HG02588 (cell line): ENCODE measurements around the gene PRR35.

Source experiments
- ATAC-seq: cut with Tn5 transposase; IDR thresholded peaks from one replicate; pipeline ENCODE4 v1.9.1; 2021; ENCODE audit warnings: mild to moderate bottlenecking, moderate library complexity; ENCODE audit not compliant: unreplicated experiment

PRR35 gene

DNA sequence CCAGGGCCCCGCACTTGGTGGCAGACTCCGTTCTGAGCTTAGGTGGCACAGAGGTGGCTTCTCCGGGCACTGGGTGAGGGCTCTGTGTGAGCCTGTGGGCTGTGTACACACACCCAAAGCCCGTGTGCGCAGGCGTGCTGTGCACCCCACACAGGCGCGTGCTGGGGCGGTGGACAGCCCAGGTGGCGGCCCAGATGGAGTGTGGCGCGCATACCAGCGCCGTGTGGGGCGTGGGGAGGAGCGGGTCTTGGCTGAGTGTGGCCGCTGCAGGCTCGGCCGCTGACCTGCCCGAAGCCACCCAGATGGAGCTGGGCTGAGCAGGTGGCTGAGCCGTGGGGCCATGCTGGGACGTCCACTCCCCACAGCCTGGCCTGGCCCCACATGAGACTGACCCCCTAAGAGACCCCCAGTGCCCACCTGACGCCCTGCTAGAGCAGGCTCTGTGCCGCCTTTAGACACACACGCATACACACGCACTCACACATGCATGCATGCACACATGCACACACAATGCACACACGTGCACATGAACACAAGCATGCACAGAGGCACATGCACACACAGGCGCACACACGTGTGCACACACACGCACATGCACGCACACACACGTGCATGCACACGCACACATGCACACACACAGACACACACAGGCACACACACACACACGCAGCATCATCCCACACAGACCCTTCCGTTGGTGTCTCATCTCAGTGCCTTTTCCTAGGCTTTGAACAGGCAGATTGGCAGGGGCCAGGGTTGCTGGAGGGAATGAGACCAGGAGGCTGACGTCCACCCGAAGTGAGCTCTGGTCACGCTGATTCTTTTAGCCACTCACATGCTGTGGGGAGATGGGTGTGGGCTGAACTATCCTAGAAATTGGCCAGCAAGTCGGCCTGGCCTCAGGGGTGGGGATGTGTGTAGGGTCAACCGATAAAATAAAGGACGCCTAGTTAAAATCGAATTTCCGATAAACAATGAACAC lies 2.1 kb downstream of the PRR35 start:
- ATAC-seq = no peak

DNA sequence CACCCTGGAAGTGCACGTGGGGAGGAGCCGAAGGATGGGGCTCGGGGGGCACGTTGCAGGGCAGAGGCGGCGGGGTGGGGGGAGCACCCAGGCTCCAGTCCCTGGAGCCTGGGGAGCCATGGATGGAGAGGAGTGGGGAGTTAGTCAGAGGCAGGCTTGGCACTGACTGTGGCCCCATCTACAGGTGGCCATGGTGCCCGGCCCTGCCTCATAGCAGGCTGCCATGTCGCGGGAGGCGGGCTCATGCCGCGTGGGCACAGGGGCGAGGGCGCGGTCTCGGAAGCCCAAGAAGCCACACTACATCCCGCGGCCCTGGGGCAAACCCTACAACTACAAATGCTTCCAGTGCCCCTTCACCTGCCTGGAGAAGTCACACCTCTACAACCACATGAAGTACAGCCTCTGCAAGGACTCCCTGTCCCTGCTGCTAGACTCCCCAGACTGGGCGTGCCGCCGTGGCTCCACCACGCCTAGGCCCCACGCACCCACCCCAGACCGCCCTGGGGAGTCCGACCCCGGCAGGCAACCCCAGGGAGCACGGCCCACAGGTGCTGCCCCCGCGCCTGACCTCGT lies 3.0 kb downstream of the PRR35 start:
- ATAC-seq = no peak

DNA sequence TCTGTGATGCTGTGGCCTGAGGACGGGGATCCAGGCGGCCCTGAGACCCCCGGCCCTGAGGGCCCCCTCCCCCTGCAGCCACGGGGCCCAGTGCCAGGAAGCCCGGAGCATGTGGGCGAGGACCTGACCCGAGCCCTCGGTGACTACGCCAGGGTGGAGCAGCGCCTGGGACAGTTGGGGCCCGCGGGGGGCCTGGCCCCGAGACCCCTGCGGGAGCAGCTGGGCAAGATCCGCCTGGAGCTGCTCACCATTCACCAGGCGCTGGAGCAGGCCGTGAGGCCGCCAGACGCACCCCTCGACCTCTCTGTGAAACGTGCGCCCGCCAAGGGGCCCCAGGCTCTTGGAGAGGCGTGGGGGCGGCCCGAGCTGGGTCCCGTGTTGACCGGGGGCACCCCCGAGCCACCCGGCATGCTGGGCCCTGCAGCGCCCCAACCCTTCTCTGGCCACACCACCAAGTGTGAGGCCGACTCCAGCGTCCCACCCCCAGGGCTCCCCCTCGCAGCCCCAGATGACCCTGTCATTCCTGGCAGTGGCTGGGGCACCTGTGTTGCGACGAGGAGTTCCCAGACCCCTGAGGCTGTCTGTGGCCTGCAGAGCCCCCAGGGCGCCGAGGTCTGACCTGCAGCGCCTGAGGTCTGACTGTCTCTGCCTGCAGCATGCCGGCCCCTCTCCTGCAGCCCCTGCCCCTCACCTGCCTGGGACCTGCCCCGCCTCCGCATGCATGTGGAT lies 4.7 kb downstream of the PRR35 start:
- ATAC-seq = no peak

DNA sequence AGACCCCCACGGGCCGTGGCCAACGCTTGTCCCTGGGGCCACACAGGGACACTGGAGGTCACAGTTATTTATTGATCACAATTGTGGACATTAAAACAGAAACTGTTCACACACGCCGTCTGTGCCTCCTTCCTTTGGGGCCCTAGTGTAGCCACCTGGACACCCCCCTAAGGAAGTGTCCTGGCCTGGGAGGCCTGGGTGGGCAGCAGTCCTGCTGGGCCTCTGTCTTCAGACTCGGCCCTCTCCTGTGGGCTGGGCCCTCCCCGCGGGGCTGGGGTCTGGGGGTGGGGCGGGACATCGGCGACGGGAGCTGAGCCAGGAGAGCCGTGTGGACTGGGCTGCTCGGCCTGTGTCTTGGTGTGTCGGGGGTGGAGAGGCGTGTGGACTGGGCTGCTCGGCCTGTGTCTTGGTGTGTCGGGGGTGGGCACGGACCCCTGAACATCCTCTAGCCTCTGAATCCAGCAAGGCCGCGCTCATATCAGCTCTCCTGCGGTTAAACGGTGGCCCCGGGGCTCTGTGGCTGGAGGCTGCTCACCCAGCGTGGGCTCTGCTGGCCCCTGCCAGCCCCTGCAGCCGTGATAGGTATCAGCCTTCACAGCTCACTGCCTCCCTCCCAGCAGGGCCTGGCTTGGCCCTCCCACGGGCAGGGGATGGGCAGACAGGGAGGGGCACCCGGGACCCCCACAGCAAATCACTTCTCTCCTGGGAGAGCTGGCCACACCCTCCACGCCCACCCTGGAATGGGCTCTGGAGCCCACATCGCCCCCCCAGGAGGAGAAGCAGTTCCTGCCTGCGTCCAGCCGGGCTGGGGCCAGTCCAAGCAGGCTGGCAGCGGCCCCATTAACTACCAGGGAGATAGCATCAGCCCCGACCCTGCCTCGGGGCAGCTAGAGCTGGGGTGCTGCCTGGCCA lies 5.5 kb downstream of the PRR35 start:
- no peak for ATAC-seq

DNA sequence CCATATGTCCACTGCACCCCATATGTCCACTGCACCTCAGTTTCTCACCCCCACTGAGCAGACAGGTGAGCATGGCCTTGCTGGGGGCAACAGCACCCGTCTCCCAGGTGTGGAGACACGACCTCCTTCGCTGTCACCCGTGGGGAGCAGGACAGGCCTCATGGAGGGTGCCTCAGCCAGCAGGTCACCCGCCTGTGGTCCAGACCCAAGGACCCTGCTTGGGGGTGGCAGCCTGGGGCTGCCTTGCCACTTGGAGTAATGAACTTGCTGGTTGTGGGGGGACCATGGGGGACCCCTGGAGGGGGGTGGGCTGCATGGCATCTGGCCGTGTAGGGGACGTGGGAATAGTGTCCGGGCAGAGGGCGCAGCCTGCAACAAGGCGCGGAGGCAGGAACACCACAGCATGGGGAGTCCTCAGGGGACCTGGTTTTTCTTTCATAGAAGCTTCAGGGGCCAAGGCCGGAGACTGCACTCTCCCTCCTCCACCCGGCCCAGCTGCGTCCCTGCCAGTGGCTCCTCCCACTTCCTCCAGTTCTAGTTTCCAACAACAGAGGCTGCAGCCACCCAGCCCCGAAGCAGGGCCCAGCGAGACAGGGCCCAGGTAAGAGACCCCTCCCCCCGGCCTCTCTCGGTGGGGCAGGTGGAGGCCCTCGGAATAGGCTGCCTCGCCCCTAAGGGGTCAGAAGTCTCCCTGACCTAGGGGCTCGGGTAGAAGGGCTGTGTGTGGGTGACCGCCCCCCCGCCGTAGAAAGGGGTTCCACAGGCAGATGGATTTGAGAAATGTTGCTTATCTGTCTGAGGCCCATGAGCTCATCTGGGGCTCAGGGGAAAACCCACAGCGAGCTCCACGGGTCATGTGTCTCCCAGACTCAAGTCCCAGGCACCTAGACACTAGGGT lies 6.5 kb downstream of the PRR35 start, which contains the start of gene NHLRC4:
Gene NHLRC4, plus strand, starts transcription at position 531 of the 898 bp plus-strand sequence. CDS start 1,043 bp downstream, outside the sequence.
- ATAC-seq = peak; percentile 39

DNA sequence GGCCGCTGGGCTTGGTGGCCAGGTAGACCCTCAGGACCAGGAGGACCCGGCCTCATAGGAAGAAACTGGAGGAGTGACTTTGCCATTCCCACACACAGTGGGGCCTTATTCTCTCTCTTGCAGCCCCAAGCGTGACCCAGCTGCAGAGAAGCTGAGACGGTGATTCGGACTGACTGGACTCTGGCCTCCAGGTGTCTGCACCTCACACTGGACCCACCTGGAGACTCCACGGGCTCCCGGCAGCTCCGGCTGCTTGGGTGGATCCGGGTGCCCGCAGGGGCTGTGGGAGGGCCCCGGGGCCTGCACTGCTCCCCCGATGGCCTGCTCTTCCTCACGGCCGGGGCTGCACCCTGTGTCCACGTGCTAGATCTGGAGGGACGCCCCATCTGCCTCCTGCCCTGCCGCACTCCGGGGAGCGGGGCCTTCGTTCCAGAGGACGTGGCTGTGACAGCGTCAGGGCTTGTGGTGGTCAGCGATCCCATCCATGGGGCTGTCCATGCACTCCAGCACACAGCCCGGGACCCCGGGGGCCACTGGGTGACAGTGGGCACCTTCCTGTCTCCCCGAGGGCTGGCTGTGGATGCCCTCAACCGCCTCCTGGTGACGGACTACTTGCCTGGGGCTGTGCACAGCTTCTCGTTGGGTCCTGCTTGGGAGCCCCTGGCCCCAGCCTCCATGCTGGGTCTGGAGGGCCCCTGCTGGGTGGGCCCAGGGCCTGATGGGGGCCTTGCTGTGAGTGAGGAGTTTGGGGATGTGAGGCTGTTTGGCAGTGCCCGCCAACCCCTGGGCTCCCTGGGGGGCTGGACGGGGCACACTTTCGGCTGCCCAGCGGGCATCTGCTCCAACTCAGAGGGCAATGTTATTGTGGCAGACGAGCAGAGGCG lies 7.4 kb downstream of the PRR35 start:
- no peak for ATAC-seq

DNA sequence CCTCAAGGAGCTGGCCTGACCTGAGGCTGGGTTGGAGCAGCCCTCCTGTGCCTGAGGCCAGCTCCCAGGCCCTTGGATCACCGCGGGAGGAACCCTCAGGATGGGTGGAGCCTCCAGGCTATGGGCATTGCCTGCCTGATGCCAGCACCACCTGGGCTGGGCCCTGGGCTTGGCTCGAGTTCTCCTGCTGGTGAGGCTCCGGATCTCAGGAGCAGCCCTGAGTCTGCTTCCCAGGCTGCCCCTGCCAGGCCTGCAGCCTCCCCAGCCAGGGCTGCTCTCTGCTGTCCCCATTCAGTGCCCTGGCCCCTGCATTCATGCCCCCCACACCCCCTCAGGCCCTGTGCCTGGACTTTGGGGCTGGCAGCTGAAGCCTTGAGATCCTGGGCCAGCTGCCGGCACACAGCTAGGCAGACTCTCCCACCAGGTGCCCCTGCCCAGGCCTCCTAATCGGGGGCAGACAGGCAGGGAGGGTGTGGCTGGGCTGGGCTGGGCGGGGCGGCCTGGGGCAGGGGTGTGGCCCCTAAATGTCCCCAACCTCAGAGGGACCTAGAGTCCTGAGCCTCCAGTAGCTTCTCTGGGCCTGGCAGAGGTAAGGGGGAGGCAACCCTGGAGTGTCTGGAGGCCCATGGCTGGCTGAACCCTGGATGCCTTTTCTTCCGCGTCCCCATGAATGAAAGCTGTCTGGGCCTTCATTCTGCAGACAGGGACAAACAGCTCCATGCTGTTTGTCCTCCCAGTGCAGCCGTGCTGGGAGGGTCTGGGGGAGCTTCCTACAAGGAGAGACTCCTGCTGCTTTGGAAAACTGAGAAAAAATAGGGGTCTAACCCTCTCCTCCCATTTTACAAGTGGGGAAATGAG lies 8.4 kb downstream of the PRR35 start:
- ATAC-seq = no peak

DNA sequence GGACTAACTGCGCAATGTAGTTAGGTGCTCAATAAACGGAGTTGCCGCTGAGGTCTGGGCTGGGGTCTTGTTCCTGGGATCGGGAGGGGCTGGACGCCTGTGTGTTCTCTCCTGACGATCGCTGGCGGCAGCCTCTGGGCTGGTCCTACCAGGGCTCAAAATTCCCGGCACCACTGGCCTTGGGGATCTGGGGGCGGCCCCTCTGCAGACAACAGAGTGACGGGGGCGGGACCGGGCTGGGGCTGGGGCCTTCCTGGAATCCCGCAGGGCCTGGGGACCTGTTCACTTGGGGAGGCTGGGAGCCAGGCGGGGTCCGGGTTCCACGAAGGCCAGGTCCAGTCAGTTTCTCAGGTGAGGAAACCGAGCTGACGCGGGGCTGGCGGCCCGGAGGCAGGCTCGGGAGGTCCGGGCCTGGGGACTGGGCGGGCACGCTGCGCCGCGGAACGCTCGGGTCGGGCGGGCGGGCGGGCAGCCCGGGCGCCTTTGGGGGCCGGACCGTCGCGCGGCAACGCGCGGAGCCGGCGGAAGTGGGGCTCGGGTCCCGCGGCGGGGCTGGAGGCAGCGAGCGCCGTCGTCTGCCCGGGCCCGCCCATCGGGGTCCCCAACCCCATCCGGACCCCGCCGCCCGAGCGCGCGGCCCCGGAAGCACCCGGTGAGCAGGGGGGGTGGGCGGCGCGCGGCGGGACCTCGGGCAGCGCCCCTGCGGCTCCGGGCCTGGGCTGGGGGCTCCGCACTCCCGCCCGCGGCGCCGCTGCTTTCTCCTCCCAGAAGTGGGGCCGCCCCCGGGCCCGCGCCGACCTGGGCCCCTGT lies 9.5 kb downstream of the PRR35 start, which contains the start of gene PIGQ:
Gene PIGQ, plus strand, starts transcription at position 524 of the 810 bp plus-strand sequence. CDS start 4,107 bp downstream, outside the sequence.
- no peak for ATAC-seq

DNA sequence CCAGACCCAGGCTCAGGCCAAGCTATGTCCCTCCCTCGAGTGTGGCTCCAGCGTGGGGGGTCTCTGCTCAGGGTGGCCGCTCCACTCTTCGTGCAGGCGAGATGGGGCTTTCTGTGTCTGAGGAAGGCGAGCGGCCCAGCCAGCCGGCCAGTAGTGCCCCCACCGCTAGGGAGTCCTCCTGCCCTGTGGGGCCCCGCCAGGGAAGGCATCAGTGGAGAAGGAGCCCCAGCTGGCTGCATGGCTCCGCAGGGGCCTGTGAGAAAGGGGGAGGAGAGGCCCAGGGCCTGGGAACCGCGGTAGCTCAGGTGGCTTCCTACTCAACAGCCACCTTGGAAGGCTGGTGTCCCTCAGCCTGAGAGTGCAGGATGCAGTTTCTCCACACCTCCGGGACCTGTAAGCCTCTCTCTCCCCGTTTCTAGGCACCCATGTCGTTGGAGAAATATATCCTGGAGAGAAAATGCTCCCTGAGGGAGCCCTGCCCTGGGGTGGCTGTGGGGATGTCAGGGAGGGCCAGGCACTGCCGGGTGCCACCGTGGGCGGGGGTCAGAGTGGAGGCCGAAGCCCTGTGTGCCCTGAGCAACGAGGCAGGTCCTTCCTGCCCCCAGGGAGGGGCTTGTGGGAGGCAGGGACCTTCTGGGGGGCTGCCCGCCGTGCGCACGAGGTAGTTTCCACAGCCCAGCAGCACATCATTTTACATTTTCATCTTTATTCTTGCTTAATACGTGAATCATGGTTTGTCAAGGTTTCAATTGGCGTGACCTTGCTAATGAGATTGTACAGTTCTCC lies 12.9 kb downstream of the PRR35 start:
- ATAC-seq = no peak

DNA sequence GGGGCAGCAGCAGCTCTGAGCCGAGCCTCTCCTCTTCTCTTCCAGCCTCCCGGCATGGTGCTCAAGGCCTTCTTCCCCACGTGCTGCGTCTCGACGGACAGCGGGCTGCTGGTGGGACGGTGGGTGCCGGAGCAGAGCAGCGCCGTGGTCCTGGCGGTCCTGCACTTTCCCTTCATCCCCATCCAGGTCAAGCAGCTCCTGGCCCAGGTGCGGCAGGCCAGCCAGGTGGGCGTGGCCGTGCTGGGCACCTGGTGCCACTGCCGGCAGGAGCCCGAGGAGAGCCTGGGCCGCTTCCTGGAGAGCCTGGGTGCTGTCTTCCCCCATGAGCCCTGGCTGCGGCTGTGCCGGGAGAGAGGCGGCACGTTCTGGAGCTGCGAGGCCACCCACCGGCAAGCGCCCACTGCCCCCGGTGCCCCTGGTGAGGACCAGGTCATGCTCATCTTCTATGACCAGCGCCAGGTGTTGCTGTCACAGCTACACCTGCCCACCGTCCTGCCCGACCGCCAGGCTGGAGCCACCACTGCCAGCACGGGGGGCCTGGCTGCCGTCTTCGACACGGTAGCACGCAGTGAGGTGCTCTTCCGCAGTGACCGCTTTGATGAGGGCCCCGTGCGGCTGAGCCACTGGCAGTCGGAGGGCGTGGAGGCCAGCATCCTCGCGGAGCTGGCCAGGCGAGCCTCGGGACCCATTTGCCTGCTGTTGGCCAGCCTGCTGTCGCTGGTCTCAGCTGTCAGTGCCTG lies 14.0 kb downstream of the PRR35 start:
- no peak for ATAC-seq

DNA sequence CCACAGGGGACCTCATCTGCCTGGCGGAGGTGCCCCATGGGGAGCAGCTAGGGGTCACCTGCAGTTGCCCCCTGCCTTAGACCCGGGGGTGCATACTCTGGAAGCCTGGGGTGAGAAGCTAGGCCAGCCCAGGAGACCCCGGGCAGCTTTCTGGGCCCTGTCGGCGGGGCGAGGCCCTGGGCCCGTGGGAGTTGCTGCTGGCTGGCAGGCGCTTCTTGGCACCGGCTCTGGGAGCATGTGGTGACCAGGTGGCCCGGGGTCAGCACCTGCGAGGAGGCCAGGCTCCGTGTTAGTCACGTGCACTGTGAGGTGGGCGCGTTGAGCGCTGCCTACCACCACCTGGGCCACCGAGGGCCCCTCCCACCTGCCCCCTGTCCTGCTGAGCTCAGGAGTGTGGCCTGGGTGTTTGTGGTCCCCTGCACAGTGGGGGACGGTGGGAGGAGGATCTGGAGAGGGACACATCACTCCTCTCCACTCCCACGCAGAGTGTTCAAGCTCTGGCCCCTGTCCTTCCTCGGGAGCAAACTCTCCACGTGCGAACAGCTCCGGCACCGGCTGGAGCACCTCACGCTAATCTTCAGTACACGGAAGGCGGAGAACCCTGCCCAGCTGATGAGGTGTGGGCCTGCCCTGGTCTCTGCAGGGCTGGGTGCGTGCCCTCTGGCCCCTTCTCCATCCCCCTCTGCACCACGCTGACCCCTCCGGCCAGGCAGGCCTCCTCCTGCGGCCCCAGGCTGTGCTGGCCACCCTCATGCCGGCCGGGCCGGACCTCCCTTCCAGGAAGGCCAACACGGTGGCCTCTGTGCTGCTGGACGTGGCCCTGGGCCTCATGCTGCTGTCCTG lies 15.4 kb downstream of the PRR35 start:
- ATAC-seq = no peak

DNA sequence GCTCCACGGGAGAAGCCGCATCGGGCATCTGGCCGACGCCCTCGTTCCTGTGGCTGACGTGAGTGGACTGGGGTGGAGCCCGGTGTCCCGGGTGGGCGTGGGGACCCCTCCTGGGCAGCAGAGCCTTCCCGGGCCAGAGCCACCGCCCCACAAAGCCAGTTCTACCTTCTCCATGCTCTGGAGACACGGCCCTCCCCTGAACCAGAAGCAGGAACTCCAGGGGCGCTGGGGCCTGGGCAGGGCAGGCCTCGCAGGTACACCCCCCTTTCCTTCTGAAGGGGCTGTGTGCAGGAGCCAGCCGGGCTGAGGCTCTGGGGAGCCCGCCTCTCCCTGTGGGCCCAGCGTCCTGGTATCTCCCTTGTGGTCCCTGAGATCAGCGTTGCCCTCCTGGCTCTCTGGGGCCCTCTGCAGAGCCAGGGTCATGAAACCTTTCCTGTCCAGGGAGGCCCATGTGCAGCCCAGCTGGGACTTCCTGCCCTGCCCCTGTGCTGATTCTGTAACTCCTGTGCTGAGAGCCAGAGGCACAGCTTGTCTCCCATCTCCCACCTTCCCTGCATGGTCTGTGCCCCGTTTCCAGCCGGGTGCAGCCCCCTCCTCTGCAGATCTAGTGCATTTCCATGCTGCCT lies 16.1 kb downstream of the PRR35 start:
- ATAC-seq = no peak

DNA sequence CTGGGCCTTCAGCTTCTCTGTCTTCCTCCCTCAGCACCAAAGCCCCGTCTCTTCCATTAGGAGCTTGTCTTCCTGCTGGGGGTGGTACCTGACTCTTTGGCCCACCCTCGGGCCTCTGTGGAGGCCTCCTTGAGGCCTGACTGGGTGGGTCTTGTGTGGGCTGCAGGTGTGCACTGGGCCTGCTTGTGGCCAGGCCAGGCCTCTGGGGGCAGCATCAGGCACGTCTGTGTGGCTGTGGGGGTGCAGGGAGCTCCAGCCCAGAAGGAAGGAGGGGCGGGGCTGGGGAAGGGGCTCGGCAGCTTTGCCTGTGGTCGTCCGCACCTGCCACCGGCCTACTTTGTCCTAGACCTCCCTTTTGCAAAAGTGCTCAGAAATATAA lies 16.6 kb downstream of the PRR35 start:
- no peak for ATAC-seq

DNA sequence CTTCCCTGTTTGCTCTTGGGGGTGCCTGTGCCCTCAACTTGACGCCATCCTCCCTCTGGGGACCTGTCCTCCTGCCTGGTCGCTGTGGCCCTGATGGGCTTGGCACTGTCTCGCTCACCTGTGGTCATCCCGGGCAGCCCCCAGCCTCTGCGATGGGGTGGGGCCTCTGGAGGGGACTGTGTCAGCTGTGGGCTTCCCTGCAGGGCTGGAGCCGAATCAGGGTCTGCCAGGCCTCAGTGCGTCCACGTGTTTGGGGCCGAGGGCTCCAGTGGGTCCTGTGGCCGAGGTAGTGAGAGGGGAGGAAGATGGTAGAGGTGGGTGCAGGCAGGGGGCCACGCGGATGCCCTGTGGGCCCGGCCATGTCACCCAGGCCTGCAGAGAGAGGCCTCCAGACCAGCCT lies 17.6 kb downstream of the PRR35 start:
- no peak for ATAC-seq
